SK-N-SH (cell line): ENCODE measurements around the gene CCP110.

Experiments
- CHD2 ChIP-seq: fragments of 150-350 bp; IDR thresholded peaks from 2 replicates; pipeline ENCODE4 v1.6.1; 2018; ENCODE audit warnings: low read length; ENCODE audit not compliant: partially characterized antibody
- CTCF ChIP-seq: fragments of 200-600 bp; sonication (generic); IDR thresholded peaks from 2 replicates; pipeline ENCODE4 v1.6.1; 2017; ENCODE audit warnings: antibody characterized with exemption, mild to moderate bottlenecking, moderate library complexity
- EZH2phosphoT487 ChIP-seq: fragments of 200-600 bp; sonication (generic); IDR thresholded peaks from 2 replicates; pipeline ENCODE4 v1.6.1; 2017; ENCODE audit warnings: low read depth, mixed run types, mild to moderate bottlenecking, antibody characterized with exemption, moderate library complexity, borderline replicate concordance
- JUND ChIP-seq: IDR thresholded peaks from 2 replicates; pipeline ENCODE4 v1.4.0; 2012
- MAX ChIP-seq: IDR thresholded peaks from 2 replicates; pipeline ENCODE4 v1.4.0; 2012; ENCODE audit warnings: low read depth
- POLR2AphosphoS5 ChIP-seq: IDR thresholded peaks from 2 replicates; pipeline ENCODE4 v1.6.1; 2012; ENCODE audit warnings: low read depth, low read length
- TEAD4 ChIP-seq: IDR thresholded peaks from 2 replicates; pipeline ENCODE4 v1.4.0; 2012; ENCODE audit warnings: mild to moderate bottlenecking, borderline replicate concordance; ENCODE audit not compliant: insufficient read depth
- YY1 ChIP-seq: IDR thresholded peaks from 2 replicates; pipeline ENCODE4 v1.4.0; 2012; ENCODE audit warnings: low read depth, mild to moderate bottlenecking

GRCh38 chr16:19503461-19504075 is 20.2 kb upstream of the CCP110 start:
- TF ChIP-seq JUND: no peak
- no peak for TF ChIP-seq TEAD4
- no peak for TF ChIP-seq POLR2AphosphoS5
- no peak for TF ChIP-seq YY1
- no peak for TF ChIP-seq CTCF
- no peak for TF ChIP-seq CHD2
- no peak for TF ChIP-seq EZH2phosphoT487
- TF ChIP-seq MAX: no peak
